Stimulated activated CD4-positive, alpha-beta T cell treated with anti-CD3 and anti-CD28 coated beads, Interleukin-4, amount 100 ng/mL, for 24 hours (primary cell): ENCODE results near the gene ERVK3-1.

Source experiments
- DNase-seq: peaks from one replicate; pipeline ENCODE4 v3.0.0-alpha.2; 2020

Gene ERVK3-1

GRCh38 chr19:58364146-58364545 lies 59.0 kb downstream of the ERVK3-1 start:
- no peak for DNase-seq
